PC-9 (cell line): ENCODE data around the gene VPS8.

Experiments used
- EZH2 ChIP-seq: fragments of 200-600 bp; sonication (generic); IDR thresholded peaks from 2 replicates; pipeline ENCODE4 v1.8.0; 2017; ENCODE audit warnings: antibody characterized with exemption, low read depth
- TF ChIP-seq, protein P1 (sequence below): fragments of 200-600 bp; sonication (generic); conservative IDR thresholded peaks from 2 replicates; pipeline ENCODE4 v1.6.1; 2017; ENCODE audit warnings: mixed run types, antibody characterized with exemption, mild to moderate bottlenecking, moderate library complexity

DNA sequence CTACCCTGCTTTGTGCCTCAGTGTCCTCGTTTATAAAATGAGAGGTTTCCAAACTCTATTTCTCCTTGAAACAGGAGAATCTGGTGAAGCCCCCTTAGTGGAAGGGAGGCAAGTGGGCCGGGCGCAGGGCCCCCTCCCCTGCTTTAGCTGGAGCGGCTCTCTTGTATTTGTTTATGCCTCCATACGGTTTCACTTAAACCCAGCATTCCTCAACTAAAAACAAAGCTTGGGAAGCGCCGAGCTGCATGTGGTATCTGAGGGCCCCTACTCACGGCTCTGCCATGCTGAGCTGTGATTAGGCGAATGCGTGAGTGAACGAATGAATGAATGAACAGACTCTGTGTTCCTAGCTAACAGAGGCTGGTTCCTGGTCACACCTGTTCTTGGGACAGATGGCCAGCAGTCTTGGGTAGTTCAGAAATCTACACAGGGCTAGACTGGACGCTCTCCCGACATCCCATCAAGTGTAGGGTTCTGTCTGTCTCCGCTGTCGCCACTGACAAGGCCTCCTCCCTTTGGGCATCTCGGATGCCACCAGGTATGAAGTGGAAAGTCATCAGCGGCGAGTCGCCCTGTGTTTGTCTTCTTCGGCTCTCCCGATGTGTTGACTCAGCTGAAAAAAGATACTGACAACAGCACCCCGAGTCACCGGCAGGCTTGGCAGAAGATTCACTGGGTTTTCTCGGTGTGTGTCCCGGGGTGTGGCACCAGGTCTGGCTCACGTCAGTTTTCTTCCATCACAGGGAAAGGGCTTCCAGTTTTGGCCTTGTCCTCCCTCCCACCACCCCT is 42.4 kb upstream of the VPS8 start:
- TF ChIP-seq, protein P1, sequence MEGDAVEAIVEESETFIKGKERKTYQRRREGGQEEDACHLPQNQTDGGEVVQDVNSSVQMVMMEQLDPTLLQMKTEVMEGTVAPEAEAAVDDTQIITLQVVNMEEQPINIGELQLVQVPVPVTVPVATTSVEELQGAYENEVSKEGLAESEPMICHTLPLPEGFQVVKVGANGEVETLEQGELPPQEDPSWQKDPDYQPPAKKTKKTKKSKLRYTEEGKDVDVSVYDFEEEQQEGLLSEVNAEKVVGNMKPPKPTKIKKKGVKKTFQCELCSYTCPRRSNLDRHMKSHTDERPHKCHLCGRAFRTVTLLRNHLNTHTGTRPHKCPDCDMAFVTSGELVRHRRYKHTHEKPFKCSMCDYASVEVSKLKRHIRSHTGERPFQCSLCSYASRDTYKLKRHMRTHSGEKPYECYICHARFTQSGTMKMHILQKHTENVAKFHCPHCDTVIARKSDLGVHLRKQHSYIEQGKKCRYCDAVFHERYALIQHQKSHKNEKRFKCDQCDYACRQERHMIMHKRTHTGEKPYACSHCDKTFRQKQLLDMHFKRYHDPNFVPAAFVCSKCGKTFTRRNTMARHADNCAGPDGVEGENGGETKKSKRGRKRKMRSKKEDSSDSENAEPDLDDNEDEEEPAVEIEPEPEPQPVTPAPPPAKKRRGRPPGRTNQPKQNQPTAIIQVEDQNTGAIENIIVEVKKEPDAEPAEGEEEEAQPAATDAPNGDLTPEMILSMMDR = no peak
- no peak for TF ChIP-seq EZH2
